Activated CD4-positive, alpha-beta T cell treated with anti-CD3 and anti-CD28 coated beads, Interleukin-10, Interleukin-2, amounts not matched to agents 100 ng/mL and 50 ng/mL, durations not matched to agents 16 hours and 8 hours (primary cell): ENCODE data around the gene PITRM1.

Experiments used
- DNase-seq: peaks from one replicate; pipeline ENCODE4 v3.0.0-alpha.2; 2020

The PITRM1 gene

DNA sequence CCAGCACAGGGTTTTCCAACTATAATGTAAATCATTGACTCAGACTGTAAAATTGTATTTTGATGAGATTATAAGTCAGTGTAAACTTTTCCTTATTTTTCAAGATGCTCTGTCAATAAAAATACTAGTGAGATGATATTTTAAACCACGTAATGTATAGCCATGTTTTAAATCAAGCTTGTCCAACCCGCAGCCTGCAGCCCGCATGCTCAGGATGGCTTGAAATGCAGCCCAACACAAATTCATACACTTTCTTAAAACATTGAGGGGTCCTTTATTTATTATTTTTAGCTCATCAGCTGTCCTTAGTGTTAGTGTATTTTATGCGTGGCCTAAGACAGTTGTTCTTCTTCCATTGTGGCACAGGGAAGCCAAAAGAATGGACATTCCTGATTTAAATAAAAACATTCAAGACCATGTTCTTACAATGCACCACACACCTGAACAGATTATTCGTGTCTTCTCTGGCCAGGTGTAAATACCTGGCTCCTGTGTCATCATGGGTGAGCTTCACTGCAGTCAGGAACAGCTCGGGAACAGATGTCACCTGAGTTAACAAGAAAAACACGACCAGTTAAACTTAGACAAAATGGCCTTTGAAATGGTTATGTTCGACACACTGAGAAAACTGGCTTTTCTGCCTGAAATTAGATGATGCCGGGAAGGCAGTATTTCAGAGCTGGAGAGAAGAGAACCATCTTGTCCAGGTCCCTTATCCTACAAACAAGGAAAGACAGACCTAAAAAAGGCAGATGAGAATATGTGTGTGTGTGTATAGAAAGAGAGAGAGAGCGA lies 5.9 kb downstream of the PITRM1 start:
- no peak for DNase-seq

DNA sequence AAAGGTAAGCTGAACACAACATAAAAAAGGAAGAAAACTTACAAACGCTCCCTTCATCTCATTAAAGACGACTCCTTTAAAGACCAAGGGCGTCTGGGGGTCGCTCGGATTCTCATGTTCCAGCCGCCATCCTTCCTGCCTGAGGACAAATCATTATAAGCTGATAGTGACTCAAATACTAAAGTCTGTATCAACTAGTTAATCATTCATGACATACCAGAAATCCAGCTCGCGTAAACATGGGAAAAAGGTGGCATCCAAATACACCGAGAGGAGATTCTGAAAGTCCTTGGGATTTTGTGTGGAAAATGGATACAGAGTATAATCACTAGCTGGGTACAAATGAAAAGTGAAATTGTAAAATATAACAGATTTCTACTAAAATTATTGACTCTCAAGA lies 7.4 kb downstream of the PITRM1 start:
- DNase-seq, result no peak

DNA sequence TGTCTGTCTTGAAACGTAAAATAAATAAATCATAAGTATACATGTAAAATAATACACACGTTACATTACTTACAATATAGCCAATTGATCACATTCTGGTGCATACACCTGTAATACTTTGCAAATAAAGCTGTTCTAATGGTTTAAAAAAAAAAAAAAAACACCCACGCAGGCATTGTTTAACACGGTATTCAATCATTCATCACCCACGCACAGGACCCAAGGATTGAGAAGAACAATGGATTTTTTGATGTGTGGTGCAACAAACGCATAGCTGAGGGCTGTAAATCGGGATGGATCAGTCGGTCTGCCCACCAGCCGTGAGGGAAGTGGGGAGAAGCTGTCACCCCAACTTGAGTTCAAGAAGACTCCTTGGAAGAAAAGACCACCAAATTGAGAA lies 8.7 kb downstream of the PITRM1 start:
- DNase-seq, result no peak

DNA sequence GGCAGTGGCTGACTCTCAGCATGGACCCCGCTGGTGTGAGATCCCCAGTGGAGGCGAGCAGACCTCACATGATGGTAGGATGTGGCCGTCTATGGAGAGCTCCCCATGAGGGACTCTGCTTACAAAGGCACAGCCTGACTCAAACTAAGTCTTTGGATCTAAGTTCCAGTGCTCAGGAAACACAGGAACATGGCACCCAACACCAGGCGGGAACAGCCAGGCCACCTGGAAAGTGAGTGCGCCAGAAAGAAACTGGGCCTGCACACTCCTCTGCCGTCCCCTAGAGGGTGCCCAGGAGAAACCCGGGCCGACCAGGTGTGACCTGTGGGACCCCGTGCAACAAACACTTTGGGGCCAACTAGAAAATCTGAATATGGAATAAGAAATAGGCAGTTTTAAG lies 10.0 kb downstream of the PITRM1 start:
- no peak for DNase-seq

DNA sequence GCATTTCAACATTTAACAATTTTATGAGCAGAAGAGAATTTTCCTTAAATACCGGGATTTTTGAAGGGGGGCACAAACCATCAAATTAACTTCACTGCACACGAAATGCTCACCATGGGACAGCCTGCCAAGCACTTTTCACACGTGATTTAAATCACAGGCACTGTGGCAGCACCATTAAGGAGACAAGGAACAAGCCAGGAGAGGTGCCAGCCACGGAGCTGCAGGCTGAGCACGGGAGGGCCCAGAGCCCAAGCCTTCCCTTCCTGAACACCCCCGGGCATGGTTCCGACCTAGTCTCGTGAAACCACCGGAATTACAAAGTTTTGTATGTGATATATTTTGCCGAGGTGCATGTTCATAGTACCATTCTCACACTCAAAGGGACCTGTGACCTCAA lies 13.4 kb downstream of the PITRM1 start:
- DNase-seq, result no peak

DNA sequence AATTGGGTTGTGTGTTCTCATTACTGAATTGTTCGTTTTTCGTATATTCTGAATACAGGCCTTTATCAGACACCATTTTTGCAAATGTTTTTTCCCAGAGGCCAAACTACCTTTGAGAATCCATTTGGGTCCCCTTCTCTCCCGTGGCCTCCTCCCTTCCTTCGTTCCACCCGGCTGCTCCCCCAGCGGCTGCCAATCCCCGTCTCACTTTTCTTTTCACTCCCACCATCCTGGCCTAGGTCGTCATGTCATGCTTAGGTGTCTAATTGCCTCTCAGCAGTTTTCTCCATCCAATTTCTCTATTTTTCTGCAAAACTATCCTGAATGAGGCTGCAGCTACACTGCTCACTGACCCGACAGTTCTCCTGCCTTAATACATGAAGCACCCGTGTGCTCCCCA lies 17.9 kb downstream of the PITRM1 start:
- no peak for DNase-seq

DNA sequence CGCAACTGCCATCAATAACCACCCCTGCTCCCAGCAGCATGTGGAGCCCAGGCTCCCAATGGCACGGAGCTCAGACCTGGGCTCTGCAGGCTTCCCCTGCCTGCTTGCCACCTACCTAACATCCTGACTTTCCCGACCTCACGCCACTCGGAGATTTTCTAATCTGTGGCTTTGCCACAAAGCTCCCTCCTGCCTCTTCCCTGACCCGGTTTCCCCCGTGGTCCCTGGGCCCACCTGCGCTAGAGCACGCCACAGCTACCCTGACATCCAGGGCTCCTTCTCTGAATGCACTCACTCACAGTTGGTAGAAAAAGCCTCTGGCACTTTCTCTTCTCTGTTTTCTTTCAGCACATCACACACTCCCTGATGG lies 20.0 kb downstream of the PITRM1 start:
- no peak for DNase-seq

DNA sequence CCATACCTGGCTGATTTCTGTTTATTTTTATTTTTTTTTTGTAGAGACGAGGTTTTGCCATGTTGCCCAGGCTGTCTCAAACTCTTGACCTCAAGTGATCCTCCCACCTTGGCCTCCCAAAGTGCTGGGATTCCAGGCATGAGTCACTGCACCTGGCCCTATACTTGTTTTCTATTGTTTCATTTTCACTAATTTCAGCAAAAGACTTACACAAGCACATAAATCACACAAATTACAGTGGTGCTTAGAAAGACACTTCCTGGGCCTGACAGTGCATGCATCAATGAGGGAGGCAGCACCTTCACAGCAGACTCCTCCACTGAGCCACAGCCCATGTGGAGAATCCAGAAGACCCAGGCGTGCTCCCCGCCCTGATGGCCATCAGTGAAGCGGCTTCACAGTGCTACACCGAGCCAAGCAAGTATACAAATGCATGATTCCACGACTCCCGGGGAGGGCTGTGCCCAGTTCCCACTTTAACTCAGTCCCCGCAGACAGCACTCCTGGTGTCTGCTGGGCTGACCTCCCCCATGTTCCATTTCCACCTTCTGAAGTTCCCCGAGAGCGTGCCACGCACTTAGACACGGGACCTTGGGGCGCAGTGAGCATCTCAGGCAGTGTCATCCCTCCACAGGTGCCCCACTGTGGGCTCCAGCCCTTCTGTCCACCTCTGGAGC lies 20.6 kb downstream of the PITRM1 start:
- DNase-seq, result no peak

DNA sequence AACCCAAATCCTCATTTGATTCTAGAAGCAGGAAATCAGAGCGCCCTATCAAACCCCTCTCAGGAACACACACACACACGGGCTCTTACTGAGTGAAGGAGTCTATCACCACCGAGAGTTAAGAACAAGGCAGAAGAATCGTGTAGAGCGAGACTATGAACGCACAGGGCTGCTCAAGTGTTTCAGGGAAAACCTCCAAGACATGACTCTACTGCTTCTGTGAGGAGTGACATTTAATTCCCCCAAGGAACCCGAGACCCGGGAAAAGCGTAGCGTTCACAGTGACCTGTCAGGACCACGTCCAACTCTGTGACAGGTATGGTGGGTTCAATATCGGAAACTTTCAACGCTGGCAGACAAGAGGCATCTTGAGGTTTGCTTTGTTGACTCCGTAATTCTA lies 21.6 kb downstream of the PITRM1 start:
- DNase-seq, result no peak

DNA sequence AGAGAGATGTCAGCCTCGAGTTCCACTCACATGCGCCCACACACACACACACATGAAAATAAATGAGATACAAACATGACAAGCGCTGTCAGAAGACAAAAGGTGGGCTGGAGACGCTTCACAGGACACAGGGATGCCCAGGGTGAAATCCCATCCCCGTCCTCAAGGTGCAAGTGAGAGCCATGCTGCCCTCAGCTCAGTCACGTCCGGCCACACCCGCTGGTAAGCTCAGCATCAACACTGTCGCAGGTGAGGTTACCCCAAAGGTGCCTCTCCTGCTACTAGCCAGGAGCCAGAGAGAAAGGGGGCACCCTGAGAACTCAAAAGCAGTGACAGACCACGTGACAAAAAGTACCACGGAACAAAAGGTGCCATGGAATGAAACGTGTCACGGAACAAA lies 22.2 kb downstream of the PITRM1 start:
- DNase-seq, result no peak

DNA sequence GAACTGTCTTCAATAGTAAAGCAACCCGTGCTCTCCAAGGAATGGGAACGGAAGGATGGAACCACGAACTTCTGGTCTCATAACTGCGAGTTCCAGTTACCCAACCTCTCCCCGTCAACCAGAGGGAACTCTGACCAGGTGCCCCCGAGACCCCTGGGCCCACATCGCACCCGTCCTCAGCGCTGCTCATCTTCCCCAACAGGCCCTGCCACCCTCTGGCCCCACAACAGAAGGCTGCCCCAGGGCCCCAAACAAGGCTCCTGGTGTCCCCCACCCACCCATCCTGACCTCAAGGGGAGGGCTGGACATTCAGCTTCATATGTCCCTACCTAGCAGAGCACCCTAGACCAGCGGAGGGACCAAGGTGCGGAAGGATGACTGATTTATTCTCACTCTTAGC lies 22.7 kb downstream of the PITRM1 start:
- no peak for DNase-seq

DNA sequence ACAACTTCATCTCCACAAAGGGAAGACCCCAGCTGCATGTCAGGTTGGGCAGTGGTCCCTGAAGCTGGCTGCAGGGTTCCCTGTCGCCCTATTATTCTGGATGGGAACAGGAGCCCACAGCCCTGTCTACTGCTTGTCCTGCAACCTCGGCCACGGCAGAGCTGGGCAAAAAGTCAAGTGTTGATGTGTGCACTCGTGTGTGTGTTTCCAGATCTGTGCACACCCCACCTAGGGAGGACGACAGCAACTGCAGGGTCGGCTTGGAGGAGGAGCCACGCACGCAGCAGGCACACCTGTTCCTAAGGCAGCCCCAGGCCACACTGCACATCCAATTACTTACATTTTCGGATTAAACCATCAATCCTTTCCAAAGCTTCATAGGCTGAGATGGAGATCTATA lies 23.6 kb downstream of the PITRM1 start:
- DNase-seq, result no peak

DNA sequence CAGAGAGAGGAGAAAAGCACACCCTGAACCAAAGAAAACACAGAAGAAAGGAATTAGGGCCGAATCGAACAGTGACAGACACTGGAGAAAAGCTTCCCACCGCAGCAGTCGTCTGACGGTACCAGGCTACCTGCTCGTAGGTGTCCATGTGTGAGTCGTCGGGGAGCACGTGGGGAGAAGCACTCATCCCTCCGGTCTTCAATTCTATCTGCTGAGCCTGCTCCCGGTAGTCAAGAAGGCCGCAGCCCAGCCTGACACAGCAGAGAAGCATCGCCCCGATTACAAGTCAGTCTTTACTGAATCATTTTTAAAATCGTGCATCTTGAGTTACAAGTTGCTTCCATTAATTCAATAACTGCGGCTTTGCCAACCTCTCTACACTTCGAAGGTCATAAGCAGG lies 24.5 kb downstream of the PITRM1 start:
- DNase-seq, result no peak

DNA sequence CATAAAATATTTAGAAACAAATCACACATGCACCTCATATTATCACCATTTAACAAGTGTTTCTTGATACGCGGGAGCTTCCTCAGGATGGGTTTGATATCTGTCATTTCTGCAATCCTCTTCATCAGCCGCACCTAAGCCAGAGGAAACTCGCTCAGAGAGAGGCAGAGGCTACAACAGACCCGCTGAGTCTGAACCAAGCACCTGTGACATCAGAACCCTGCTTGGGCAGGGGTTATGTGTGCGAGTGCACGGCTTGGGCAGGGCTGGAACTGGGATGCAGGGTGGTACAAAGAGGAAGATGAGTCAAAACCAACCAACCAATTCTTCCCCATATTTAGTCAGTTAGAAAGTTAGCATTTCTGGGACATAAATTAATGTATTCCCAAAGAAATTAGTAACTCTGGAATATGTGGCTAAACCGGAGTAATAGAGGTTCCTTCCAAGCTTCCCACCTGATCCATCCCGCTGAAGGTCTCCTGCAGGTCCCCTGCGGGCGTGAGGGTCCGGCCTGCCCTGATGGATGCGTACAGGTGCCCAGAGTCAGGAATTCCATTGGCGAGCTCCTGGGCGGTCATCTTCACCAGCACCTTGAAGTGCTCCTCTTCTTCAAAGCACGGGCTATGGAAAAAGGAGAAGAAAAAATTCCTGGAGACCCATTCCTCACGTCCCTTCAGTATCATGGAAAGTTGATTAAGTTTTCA lies 25.3 kb downstream of the PITRM1 start:
- DNase-seq, result no peak

DNA sequence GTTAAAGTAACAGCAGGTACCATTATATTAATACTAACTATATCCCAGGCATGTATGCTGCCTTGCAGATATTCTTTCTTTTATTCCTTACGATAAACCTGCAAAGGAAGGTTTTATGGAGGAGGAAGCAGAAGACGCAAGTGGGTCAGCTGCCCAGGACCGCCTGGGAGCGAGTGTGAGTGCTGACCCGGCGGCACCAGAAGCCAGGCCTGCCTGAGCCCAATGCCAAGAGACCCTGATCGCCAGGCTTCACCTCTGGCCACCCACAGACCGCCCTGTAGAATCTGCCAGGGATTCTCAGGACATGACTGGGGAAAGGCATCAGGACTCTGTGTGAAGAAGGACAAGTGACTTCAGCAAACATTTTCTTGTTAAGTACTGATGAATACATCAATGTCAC lies 26.3 kb downstream of the PITRM1 start:
- no peak for DNase-seq

DNA sequence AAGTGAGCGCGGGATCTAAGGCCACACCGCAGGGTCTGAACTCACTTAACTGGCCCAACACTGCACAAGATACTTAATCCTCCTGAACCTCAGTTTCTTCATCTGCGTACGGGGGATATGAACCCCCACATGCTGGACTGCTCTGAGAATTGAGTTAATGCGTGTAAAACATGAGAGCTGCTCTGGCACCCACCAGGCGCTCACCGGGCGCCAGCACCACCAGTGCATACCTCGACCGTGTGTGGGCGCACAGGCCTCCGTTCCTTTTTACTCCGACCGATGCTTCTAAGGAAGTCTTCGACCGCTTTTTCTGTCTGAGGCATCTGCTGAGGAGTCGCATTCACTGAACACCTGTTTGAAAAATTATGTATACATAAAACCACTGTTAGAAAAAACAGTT lies 27.2 kb downstream of the PITRM1 start:
- no peak for DNase-seq

DNA sequence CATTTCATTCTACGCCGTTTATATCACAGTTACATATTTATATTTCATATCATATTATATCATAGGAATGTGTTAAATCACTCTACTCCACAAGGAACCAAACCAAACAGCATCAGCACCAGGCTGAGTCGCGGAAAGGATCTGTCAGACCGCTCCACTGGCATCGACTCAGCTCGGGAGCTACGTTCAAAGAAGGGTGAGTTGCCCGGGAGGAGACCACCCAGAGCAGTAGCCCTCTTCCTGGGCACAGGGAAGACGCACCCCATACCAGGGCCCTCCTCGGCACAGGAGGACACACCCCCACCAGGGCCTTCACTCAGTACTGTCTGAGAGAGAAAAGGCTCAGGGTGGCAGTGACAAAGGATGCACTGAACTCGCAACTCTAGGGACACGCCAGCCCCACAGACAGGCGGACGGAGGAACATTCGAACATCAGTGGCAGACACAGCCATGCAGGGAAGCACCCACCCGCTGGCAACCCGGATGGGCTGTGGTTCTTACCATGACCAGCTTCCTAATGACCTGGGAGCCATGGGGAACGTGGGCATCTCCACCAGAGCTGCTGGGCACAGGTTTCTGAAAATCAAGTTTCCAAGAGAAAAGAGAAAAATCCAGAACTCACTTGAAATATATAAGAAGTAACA lies 28.7 kb downstream of the PITRM1 start:
- no peak for DNase-seq

DNA sequence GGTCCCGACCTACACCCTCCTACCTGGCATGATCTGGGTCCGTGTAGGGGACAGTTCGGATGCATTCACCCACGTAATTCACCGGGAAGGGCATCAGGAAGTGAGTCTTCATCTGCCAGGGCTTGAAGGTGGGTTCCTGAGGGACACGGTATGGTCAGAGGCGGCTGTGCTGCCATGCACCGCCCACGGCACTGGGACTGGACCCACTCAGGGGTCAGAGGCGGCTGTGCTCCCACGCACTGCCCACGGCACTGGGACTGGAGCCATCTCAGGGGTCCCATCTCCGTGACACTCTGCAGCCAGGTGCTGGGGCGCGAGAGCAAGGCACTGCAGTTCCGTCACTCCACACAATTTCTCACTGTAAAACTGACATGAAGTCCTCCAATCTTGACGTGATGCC lies 29.2 kb downstream of the PITRM1 start:
- no peak for DNase-seq

DNA sequence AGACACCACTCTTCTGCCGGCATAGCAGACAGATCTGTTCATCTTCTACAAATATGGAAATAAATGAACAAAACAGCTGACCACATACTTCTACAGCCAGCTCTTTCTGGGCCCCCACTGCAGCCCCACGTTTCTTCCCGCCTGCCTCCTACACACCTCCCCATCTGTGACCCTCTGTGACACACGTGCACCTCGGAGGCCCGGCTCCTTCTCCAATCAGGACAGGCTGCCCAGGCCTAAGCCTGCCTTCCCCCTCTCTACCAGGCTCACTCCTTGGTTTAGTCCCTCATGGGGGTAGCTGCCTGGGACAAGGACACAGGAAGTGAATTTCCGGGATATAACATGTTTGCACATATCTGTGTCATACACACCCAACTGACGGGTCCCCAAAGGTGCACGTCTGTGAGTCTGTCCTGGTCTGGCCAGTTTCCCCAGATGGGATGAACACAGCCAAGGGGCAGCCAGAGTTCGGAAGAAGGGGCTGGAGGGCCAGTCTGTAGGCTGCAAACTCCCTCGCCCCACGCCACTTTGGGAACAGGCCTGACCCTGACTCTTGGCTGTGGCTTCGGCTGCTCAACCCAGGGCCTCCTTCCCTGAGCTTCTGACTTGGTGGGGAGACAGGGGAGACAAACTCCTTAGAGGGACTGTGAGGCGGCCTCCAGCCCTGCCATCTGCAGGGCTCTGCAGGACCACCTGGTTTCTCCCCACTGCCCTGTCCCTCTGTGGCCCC lies 30.3 kb downstream of the PITRM1 start:
- no peak for DNase-seq

DNA sequence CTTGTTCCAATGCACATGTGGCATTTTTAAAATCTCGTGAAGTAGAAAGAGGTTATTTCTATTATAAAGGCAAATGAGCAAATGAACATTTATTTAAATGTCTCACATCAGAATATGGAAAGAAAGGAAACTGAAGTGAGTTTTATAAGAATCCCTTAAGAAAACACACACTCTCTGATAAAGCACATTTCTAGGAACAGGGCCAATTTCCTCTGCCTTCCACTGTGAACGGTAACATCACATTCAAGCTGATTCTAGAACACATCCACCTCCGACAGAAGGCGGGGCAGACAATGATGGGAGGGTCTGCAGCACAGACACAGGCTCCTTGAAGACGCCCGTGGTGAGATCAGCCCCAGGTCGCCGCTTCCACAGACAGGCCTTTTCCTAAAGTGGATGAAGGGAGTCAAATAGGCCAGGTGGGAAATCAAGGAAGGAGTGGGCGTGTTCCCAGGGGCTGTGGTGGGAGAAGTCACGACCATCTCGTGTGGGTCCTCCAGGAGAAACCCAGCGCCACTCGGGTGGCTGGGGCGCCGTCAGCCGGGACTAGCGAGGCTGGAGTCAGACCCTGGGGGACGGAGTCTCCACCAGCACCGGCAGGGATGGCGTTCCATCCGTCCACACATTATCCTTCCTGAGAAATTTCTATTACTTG lies 31.1 kb downstream of the PITRM1 start:
- DNase-seq, result no peak

DNA sequence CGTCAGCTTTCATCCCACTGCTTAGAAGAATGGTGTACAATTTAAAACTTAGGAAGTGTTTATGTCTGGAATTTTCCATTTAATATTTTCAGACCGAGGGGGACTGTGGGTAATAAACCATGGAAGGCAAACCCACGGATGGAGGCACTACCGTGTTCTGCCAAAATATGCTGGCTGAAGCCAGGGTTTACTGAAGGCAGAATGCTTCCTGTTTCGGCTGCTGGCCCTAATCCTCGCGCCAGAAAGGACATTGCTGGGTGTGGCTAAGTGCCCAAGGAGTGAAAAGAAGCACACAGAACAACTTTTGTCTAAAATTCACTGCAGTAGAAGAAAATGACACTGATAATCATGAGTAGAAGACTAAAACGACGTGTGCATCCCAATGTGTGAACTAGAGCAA lies 32.3 kb downstream of the PITRM1 start:
- DNase-seq, result no peak

DNA sequence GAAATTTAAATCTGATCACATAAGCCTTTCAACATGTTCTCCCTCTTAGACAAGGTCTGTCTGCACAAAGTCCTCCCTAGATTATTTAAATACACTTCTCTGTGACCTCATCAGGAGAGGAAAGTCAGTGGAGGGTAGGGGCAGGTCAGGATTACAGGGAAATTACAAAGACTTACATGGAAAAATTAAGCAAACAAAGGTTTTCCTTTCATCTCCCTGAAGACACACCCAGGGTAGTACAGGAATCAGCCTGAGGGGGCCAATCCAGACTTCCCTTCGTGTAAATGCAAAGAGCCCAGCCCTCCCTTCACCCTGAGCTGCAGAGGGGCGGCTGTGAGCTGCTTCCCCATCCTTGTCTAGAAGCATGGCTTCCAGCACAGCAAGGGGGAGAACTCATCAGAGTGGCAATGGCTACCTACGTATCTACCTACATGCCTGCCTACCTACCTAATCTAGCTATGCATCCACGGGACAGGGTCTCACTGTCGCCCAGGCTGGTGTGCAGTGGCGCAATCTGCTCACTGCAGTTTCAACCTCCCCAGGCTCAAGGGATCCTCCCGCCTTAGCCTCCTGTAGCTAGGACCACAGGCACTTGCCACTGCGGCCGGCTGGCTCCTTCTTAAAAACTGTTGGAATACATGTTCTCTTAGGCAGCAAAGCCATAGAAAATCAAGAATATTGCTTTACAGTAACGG lies 33.2 kb downstream of the PITRM1 start:
- no peak for DNase-seq
